SU-DHL-6 (cell line): ENCODE results near the gene RFC3.

Experiments used
- H2AFZ ChIP-seq: fragments of 200-600 bp; sonication (generic); 2 replicates; pipeline ENCODE4 v1.6.1; 2014; ENCODE audit warnings: low read depth, mild to moderate bottlenecking, moderate library complexity, mixed read lengths, antibody characterized with exemption, low read length; ENCODE audit not compliant: severe bottlenecking
- H3F3A ChIP-seq: fragments of 200-600 bp; shearing (Covaris generic); 2 replicates; pipeline ENCODE4 v1.6.0; 2016; ENCODE audit warnings: antibody characterized with exemption, mild to moderate bottlenecking; ENCODE audit not compliant: insufficient read depth
- H3K27ac ChIP-seq: fragments of 200-600 bp; sonication (generic); 2 replicates; pipeline ENCODE4 v1.5.1; 2016; ENCODE audit warnings: low read depth, mild to moderate bottlenecking, low read length, moderate library complexity, mixed read lengths
- H3K27me3 ChIP-seq: fragments of 200-600 bp; sonication (generic), shearing (Covaris generic); 2 replicates; pipeline ENCODE4 v1.6.0; 2014; ENCODE audit warnings: mild to moderate bottlenecking, low read length
- H3K36me3 ChIP-seq: fragments of 200-600 bp; sonication (generic); 2 replicates; pipeline ENCODE4 v1.6.1; 2014; ENCODE audit warnings: mild to moderate bottlenecking, low read length, mixed read lengths
- H3K4me2 ChIP-seq: fragments of 300-600, 200-600 bp; shearing (Covaris generic), sonication (generic); 2 replicates; pipeline ENCODE4 v1.6.0; 2014; ENCODE audit warnings: low read length, low read depth, mild to moderate bottlenecking; ENCODE audit not compliant: poor library complexity, severe bottlenecking
- H3K4me3 ChIP-seq: fragments of 200-600 bp; sonication (generic); 2 replicates; pipeline ENCODE4 v1.5.1; 2014; ENCODE audit warnings: antibody characterized with exemption, low read length, mild to moderate bottlenecking, mixed read lengths; ENCODE audit not compliant: insufficient read depth, poor library complexity, severe bottlenecking
- H3K79me2 ChIP-seq: fragments of 200-600 bp; sonication (generic); 2 replicates; pipeline ENCODE4 v1.6.1; 2014; ENCODE audit warnings: mild to moderate bottlenecking, low read length, moderate library complexity; ENCODE audit not compliant: insufficient read depth
- H3K9ac ChIP-seq: fragments of 200-600 bp; sonication (generic); 2 replicates; pipeline ENCODE4 v1.7.0; 2014; ENCODE audit warnings: mild to moderate bottlenecking, low read length
- H3K9me2 ChIP-seq: fragments of 200-600 bp; sonication (generic); replicated peaks from 2 replicates; pipeline ENCODE4 v1.6.1; 2014; ENCODE audit warnings: low read length; ENCODE audit not compliant: insufficient read depth
- H3K9me3 ChIP-seq: fragments of 200-600 bp; sonication (generic); 2 replicates; pipeline ENCODE4 v1.6.1; 2014; ENCODE audit warnings: low read length, mixed read lengths; ENCODE audit not compliant: insufficient read depth
- H4K20me1 ChIP-seq: fragments of 200-600 bp; sonication (generic); 2 replicates; pipeline ENCODE4 v1.6.1; 2014; ENCODE audit warnings: low read depth, mild to moderate bottlenecking, antibody characterized with exemption, low read length, moderate library complexity, mixed read lengths
- CTCF ChIP-seq: fragments of 200-600 bp; sonication (generic); IDR thresholded peaks from one replicate; pipeline ENCODE4 v1.5.1; 2017; ENCODE audit warnings: antibody characterized with exemption, mild to moderate bottlenecking, low read length, moderate library complexity; ENCODE audit not compliant: insufficient read depth, poor library complexity, severe bottlenecking
- EZH2phosphoT487 ChIP-seq: fragments of 200-600 bp; sonication (generic), shearing (Covaris generic); conservative IDR thresholded peaks from 2 replicates; pipeline ENCODE4 v1.6.1; 2018; ENCODE audit warnings: mild to moderate bottlenecking, antibody characterized with exemption, low read length, moderate library complexity, mixed read lengths

RFC3 gene

GRCh38 chr13:33842207-33842606 lies 24.3 kb downstream of the RFC3 start:
- Histone ChIP-seq H3K27me3 (no peaks in the 10 kb centered on the region), H3K9me3 (no peaks in the 10 kb centered on the region), H3F3A (peaks cover 6% of the 10 kb centered on the region; the same call in 1 of the 2 replicates), H3K4me2 (no peak overlapping the region), H3K9me2 (no peaks in the 10 kb centered on the region), H3K4me3 (no peak overlapping the region), H3K36me3 (peaks cover 84% of the 10 kb centered on the region), H3K79me2 (peaks cover 18% of the 10 kb centered on the region), H3K9ac (no peak overlapping the region), H3K27ac (no peak overlapping the region), H4K20me1 (0 out of 2 replicates have a peak, but pooled peaks cover 5% of the 10 kb centered on the region), H2AFZ (no peak overlapping the region)
- no peak for TF ChIP-seq CTCF
- no peak for TF ChIP-seq EZH2phosphoT487

GRCh38 chr13:33842986-33843385 lies 25.0 kb downstream of the RFC3 start:
- Histone ChIP-seq H3K4me3 (no peak overlapping the region), H2AFZ (no peak overlapping the region), H3K9ac (no peak overlapping the region), H3K4me2 (no peak overlapping the region), H3K27ac (no peak overlapping the region), H3K36me3 (peaks cover 83% of the 10 kb centered on the region), H3K79me2 (peaks cover 15% of the 10 kb centered on the region), H3K9me3 (no peaks in the 10 kb centered on the region), H4K20me1 (0 out of 2 replicates have a peak, but pooled peaks cover 5% of the 10 kb centered on the region), H3K27me3 (no peaks in the 10 kb centered on the region), H3K9me2 (no peaks in the 10 kb centered on the region), H3F3A (peaks cover 11% of the 10 kb centered on the region)
- TF ChIP-seq EZH2phosphoT487 (no peak), CTCF (no peak)

GRCh38 chr13:33845572-33846302 lies 27.8 kb downstream of the RFC3 start:
- H3K4me3 ChIP-seq: no peak overlapping the region
- H3K4me2 ChIP-seq: no peak overlapping the region
- H3K79me2 ChIP-seq: no peaks in the 10 kb centered on the region
- no peaks in the 10 kb centered on the region for H3K9me3 ChIP-seq
- no peaks in the 10 kb centered on the region for H3K9me2 ChIP-seq
- no peak overlapping the region for H2AFZ ChIP-seq
- no peaks in the 10 kb centered on the region for H4K20me1 ChIP-seq
- H3K27ac ChIP-seq: no peak overlapping the region
- peaks cover 74% of the 10 kb centered on the region for H3K36me3 ChIP-seq
- H3K9ac ChIP-seq: no peak overlapping the region
- TF ChIP-seq CTCF: no peak
- H3K27me3 ChIP-seq: no peaks in the 10 kb centered on the region
- H3F3A ChIP-seq: peaks cover 21% of the 10 kb centered on the region
